Measurements from ENCODE around the gene MED22. TPM values are rescaled to one million over a fixed set of nuclear protein-coding genes. Genes with fewer than 3 reads are reported as not detected.
A peak's percentile ranks its signal among the peaks of the same experiment; 100 is the strongest.

The MED22 gene
- total RNA-seq, 1 experiment from 2014 or later: 18.6 TPM

- no peak for TF ChIP-seq REST (IDR thresholded peaks at IDR 0.05; ENCODE audit: low read depth)
- no peak for TF ChIP-seq CEBPB (IDR thresholded peaks at IDR 0.05; ENCODE audit: low read depth)
- TF ChIP-seq TCF7L2 (IDR thresholded peaks at IDR 0.05; ENCODE audit: borderline replicate concordance, extremely low read depth, insufficient read depth, insufficient read length): no peak
These were observed 9.7 kb upstream of the MED22 start (continued) for GRCh38 chr9:133357656-133358055.

- H4K20me1 ChIP-seq (ENCODE audit: insufficient read depth): peaks cover 9% of the 10 kb centered on the region; the same call in 1 of the 2 replicates
- DNase-seq (ENCODE audit: low read depth, low spot score) (no peak), ATAC-seq (peak; percentile 78)
- no peaks in the 10 kb centered on the region for H3K9me3 ChIP-seq (ENCODE audit: control insufficient read depth in 1 of 2, insufficient read depth in 1 of 2, low read depth in 1 of 2, low read length in 2 of 2)
- BruUV-seq (replicated peaks): no TSS peak
- H3K4me1 ChIP-seq (ENCODE audit: control insufficient read depth in 1 of 2, insufficient read depth in 2 of 2, low read length in 2 of 2): peaks cover 7 to 24% of the 10 kb centered on the region in 2 experiments; a peak in 3 of 4 replicates
- ChIA-PET RAD21 (ENCODE audit: low non-redundant PET in 1 of 2, low total read pairs in 2 of 2, uncharacterized antibody in 2 of 2, unreplicated experiment in 2 of 2) (interaction anchor here in 1 of 2 experiments (0.8 kb wide), 1 partner anchor 167 kb away, joined by 6 read pairs; no protein-coding TSS in a partner anchor), POLR2A (interaction anchor here (1.3 to 2.0 kb wide), 5 partner anchors 9 to 18 kb away, joined by 4 to 15 read pairs (median 7); partner anchors contain the start of genes MED22 and RPL7A), CTCF (interaction anchor here (1.0 to 1.5 kb wide), 2 partner anchors 48 to 130 kb away, joined by 3 to 4 read pairs; no protein-coding TSS in a partner anchor)
- H3K27ac ChIP-seq (ENCODE audit: low read depth, low read length): peak within 1 kb of the TSS; percentile 61
- no peak within 1 kb of the TSS for H2AFZ ChIP-seq (ENCODE audit: low read depth, low read length, poor library complexity, severe bottlenecking)
- H3K4me2 ChIP-seq (ENCODE audit: low read length): peak within 1 kb of the TSS; percentile 93
- no peaks in the 10 kb centered on the region for H3K9me2 ChIP-seq (ENCODE audit: insufficient read depth)
- H3K9ac ChIP-seq (ENCODE audit: low read length): peak within 1 kb of the TSS; percentile 84
- TF ChIP-seq POLR2A (IDR thresholded peaks at IDR 0.05; ENCODE audit: borderline replicate concordance, extremely low read depth, insufficient read depth, insufficient read length) (peak; percentile 94), YY1 (IDR thresholded peaks at IDR 0.05; ENCODE audit: extremely low read depth, insufficient replicate concordance, low read depth, low read length) (peak; percentile 93), CEBPB (IDR thresholded peaks at IDR 0.05; ENCODE audit: low read depth) (no peak), CBX3 (IDR thresholded peaks at IDR 0.05; ENCODE audit: low read depth) (no peak), ZFX (IDR thresholded peaks at IDR 0.05) (0 out of 2 replicates have a peak, but pooled peaks have one; percentile 26), POLR2AphosphoS5 (IDR thresholded peaks at IDR 0.05; ENCODE audit: low read depth, low read length) (peak; percentile 92)
- TF ChIP-seq, protein P1, sequence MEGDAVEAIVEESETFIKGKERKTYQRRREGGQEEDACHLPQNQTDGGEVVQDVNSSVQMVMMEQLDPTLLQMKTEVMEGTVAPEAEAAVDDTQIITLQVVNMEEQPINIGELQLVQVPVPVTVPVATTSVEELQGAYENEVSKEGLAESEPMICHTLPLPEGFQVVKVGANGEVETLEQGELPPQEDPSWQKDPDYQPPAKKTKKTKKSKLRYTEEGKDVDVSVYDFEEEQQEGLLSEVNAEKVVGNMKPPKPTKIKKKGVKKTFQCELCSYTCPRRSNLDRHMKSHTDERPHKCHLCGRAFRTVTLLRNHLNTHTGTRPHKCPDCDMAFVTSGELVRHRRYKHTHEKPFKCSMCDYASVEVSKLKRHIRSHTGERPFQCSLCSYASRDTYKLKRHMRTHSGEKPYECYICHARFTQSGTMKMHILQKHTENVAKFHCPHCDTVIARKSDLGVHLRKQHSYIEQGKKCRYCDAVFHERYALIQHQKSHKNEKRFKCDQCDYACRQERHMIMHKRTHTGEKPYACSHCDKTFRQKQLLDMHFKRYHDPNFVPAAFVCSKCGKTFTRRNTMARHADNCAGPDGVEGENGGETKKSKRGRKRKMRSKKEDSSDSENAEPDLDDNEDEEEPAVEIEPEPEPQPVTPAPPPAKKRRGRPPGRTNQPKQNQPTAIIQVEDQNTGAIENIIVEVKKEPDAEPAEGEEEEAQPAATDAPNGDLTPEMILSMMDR (IDR thresholded peaks at IDR 0.05 in 2 of 3, conservative IDR thresholded peaks at IDR 0.05 in 1 of 3; ENCODE audit: borderline replicate concordance in 1 of 3, insufficient read depth in 1 of 3, low read depth in 2 of 3, low read length in 2 of 3): peak in 2 of 3 experiments; percentile 11 to 19; a peak in 1 of 6 replicates
- intact Hi-C loops (cut with micrococcal nuclease): loop anchor here (5.0 to 10.0 kb wide), 2 partner anchors 131 to 638 kb away; partner anchors contain the start of gene VAV2
- H3K36me3 ChIP-seq (ENCODE audit: control insufficient read depth in 1 of 2, insufficient read depth in 2 of 2, low read length in 2 of 2): peaks cover 24 to 28% of the 10 kb centered on the region in 2 experiments
- peak within 1 kb of the TSS; percentile 87 to 96 for H3K4me3 ChIP-seq (replicated peaks in 1 of 2; ENCODE audit: low read depth in 1 of 2, low read length in 2 of 2)
- H3K79me2 ChIP-seq (ENCODE audit: insufficient read depth, low read length): peaks cover 52% of the 10 kb centered on the region
- no peaks in the 10 kb centered on the region for H3K27me3 ChIP-seq (ENCODE audit: insufficient read depth, low read length)
These were observed 8.6 kb upstream of the MED22 start, which contains the start of the genes SURF1 and SURF2 for GRCh38 chr9:133356391-133357091. SURF1 (minus strand) TSS chr9:133356487; CDS start chr9:133356453, 34 bp downstream. SURF2 (plus strand) TSS chr9:133356550; CDS start chr9:133356593, 43 bp downstream.
